A549 (cell line): ENCODE data around the gene FCHO2. TPM values are rescaled to one million over a fixed set of nuclear protein-coding genes. Genes with fewer than 3 reads are reported as not detected.
A peak's percentile ranks its signal among the peaks of the same experiment; 100 is the strongest.

Source experiments
- ATAC-seq, 2 experiments: fragments of 200-7000 bp in 1 of 2; fragments of >200 bp in 1 of 2; cut with Nextera tagmentation in 1 of 2; cut with Tn5 transposase in 1 of 2; 3 replicates each; pipeline versions ENCODE4 v1.8.0 to v1.9.1; 2018 to 2020; ENCODE audit warnings: mild to moderate bottlenecking in 1 of 2, moderate library complexity in 1 of 2
- CTCF ChIA-PET: fragments of 300-600 bp; sonication (Branson Sonifier 250); formaldehyde crosslinking; extraction: SDS; loops from one replicate; lab custom pipeline; 2021; ENCODE audit warnings: antibody characterized with exemption, inconsistent platforms; lab: Yijun Ruan, JAX
- POLR2A ChIA-PET: fragments of 350-600 bp; formaldehyde crosslinking; extraction: SDS; loops from one replicate; lab custom pipeline; 2021; ENCODE audit warnings: antibody characterized with exemption, inconsistent platforms; lab: Yijun Ruan, JAX
- DNase-seq, 2 experiments: peaks; one replicate each; pipeline versions ENCODE4 v3.0.0 to v3.0.0-alpha.2; 2011 to 2016; ENCODE audit warnings: low read depth in 1 of 2, low spot score in 1 of 2
- FAIRE-seq: peaks from 2 replicates; lab custom pipeline; 2011; peaks lifted over from hg19 to GRCh38; lab: Jason Lieb, UNC
- H3K27ac ChIP-seq, 2 experiments: fragments of >200 bp; sonication (Bioruptor Twin); formaldehyde crosslinking; 3 replicates each; pipeline ENCODE4 v1.5.1; 2016 to 2017
- H3K4me1 ChIP-seq: fragments of >200 bp; sonication (Bioruptor Twin); formaldehyde crosslinking; 3 replicates; pipeline ENCODE4 v1.6.1; 2016
- H3K4me2 ChIP-seq: fragments of >200 bp; sonication (Bioruptor Twin); formaldehyde crosslinking; 3 replicates; pipeline ENCODE4 v1.6.1; 2016
- H3K4me3 ChIP-seq: fragments of >200 bp; sonication (Bioruptor Twin); formaldehyde crosslinking; 3 replicates; pipeline ENCODE4 v1.5.1; 2016
- H3K9me3 ChIP-seq: fragments of >200 bp; sonication (Bioruptor Twin); formaldehyde crosslinking; 3 replicates; pipeline ENCODE4 v1.6.1; 2016
- CBX2 ChIP-seq: fragments of 200-600 bp; sonication (generic); IDR thresholded peaks from 2 replicates; pipeline ENCODE4 v1.6.1; 2016; ENCODE audit warnings: low read depth, mild to moderate bottlenecking, borderline replicate concordance
- CHD4 ChIP-seq: fragments of 200-600 bp; sonication (generic); IDR thresholded peaks from 2 replicates; pipeline ENCODE4 v1.6.1; 2016; ENCODE audit warnings: antibody characterized with exemption, mild to moderate bottlenecking, borderline replicate concordance
- EHMT2 ChIP-seq: fragments of 200-600 bp; sonication (generic); IDR thresholded peaks from 2 replicates; pipeline ENCODE4 v1.6.1; 2016; ENCODE audit warnings: antibody characterized with exemption, low read depth, mild to moderate bottlenecking, moderate library complexity
- FOSB ChIP-seq: fragments of 250-450 bp; sonication (Bioruptor Pico); IDR thresholded peaks from 2 replicates; pipeline ENCODE4 v1.5.0; 2020; ENCODE audit warnings: mild to moderate bottlenecking, moderate library complexity
- FOSL2 ChIP-seq, 2 experiments: fragments of 450-650 bp in 1 of 2; fragments of >200 bp in 1 of 2; sonication (Bioruptor Twin) in 1 of 2; formaldehyde crosslinking; IDR thresholded peaks; 2 replicates each; pipeline versions ENCODE4 v1.5.0 to v1.6.1; 2016 to 2020; ENCODE audit warnings: mild to moderate bottlenecking in 1 of 2, moderate library complexity in 1 of 2
- FOXS1 ChIP-seq: fragments of 250-450 bp; sonication (Bioruptor Pico); IDR thresholded peaks from 2 replicates; pipeline ENCODE4 v1.5.0; 2020; ENCODE audit warnings: mild to moderate bottlenecking, moderate library complexity
- HDAC2 ChIP-seq: fragments of 200-600 bp; sonication (generic); IDR thresholded peaks from 2 replicates; pipeline ENCODE4 v1.6.1; 2016
- HES2 ChIP-seq: fragments of >200 bp; sonication (Bioruptor Twin); formaldehyde crosslinking; IDR thresholded peaks from 2 replicates; pipeline ENCODE4 v1.6.1; 2016
- HOXA7 ChIP-seq: fragments of 250-450 bp; sonication (Bioruptor Pico); IDR thresholded peaks from 2 replicates; pipeline ENCODE4 v1.5.0; 2020; ENCODE audit warnings: mild to moderate bottlenecking, moderate library complexity
- JUN ChIP-seq, 2 experiments: fragments of >200 bp; sonication (Bioruptor Twin); formaldehyde crosslinking; IDR thresholded peaks; 2 replicates in 1 of 2; 3 replicates in 1 of 2; pipeline ENCODE4 v1.6.1; 2016 to 2017
- JUNB ChIP-seq: fragments of >200 bp; sonication (Bioruptor Twin); formaldehyde crosslinking; IDR thresholded peaks from 2 replicates; pipeline ENCODE4 v1.6.1; 2016
- KDM1A ChIP-seq: fragments of 200-600 bp; sonication (generic); IDR thresholded peaks from 2 replicates; pipeline ENCODE4 v1.6.1; 2016; ENCODE audit warnings: low read depth, mild to moderate bottlenecking
- MAFK ChIP-seq: fragments of 450-650 bp; IDR thresholded peaks from 2 replicates; pipeline ENCODE4 v1.6.1; 2014; ENCODE audit not compliant: partially characterized antibody
- MAX ChIP-seq: IDR thresholded peaks from 2 replicates; pipeline ENCODE4 v1.6.1; 2012
- MAZ ChIP-seq: fragments of 150-350 bp; IDR thresholded peaks from 2 replicates; pipeline ENCODE4 v1.6.1; 2014; ENCODE audit warnings: antibody characterized with exemption, low read depth, low read length, borderline replicate concordance
- MYC ChIP-seq: IDR thresholded peaks from 2 replicates; pipeline ENCODE4 v1.6.1; 2012; ENCODE audit warnings: mild to moderate bottlenecking, inconsistent platforms, low read length, improper control_type of control experiment, borderline replicate concordance
- NFE2L2 ChIP-seq: fragments of 150-350 bp; conservative IDR thresholded peaks from 2 replicates; pipeline ENCODE4 v1.6.1; 2014; ENCODE audit warnings: low read length
- NPAS2 ChIP-seq: fragments of 250-450 bp; sonication (Bioruptor Pico); IDR thresholded peaks from 2 replicates; pipeline ENCODE4 v1.8.0; 2022; ENCODE audit warnings: mild to moderate bottlenecking, moderate library complexity, borderline replicate concordance
- NR3C1 ChIP-seq: fragments of >200 bp; sonication (Bioruptor Twin); formaldehyde crosslinking; IDR thresholded peaks from 3 replicates; pipeline ENCODE4 v1.6.1; 2017
- RAD21 ChIP-seq, 2 experiments: fragments of >200 bp in 1 of 2; sonication (Bioruptor Twin) in 1 of 2; formaldehyde crosslinking in 1 of 2; IDR thresholded peaks in 1 of 2; conservative IDR thresholded peaks in 1 of 2; 2 replicates in 1 of 2; 3 replicates in 1 of 2; pipeline ENCODE4 v1.6.1; 2012 to 2018; ENCODE audit warnings: inconsistent platforms in 1 of 2
- RFX5 ChIP-seq: fragments of 450-650 bp; IDR thresholded peaks from 2 replicates; pipeline ENCODE4 v1.7.1; 2014; ENCODE audit warnings: antibody characterized with exemption, mild to moderate bottlenecking, moderate library complexity
- RNF2 ChIP-seq: fragments of 200-600 bp; sonication (generic); IDR thresholded peaks from 2 replicates; pipeline ENCODE4 v1.6.1; 2016; ENCODE audit warnings: low read depth, mild to moderate bottlenecking, antibody characterized with exemption, moderate library complexity, borderline replicate concordance
- USF2 ChIP-seq: fragments of 450-650 bp; IDR thresholded peaks from 2 replicates; pipeline ENCODE4 v1.6.1; 2014; ENCODE audit warnings: antibody characterized with exemption
- ZC3H11A ChIP-seq: fragments of 450-650 bp; IDR thresholded peaks from 2 replicates; pipeline ENCODE4 v1.6.1; 2014; ENCODE audit warnings: antibody characterized with exemption, mild to moderate bottlenecking
- ZFP36 ChIP-seq: fragments of 450-650 bp; IDR thresholded peaks from 2 replicates; pipeline ENCODE4 v1.6.1; 2014; ENCODE audit warnings: borderline replicate concordance; ENCODE audit not compliant: partially characterized antibody
- ZNF302 ChIP-seq: fragments of 250-450 bp; sonication (Bioruptor Pico); IDR thresholded peaks from 2 replicates; pipeline ENCODE4 v1.9.0; 2021; ENCODE audit warnings: inconsistent platforms, mild to moderate bottlenecking, moderate library complexity
- ZSCAN20 ChIP-seq: fragments of 250-450 bp; sonication (Bioruptor Pico); IDR thresholded peaks from 2 replicates; pipeline ENCODE4 v1.8.0; 2022; ENCODE audit warnings: mild to moderate bottlenecking, moderate library complexity
- WGBS: methylation state at CpG from one replicate; pipeline ENCODE4 v1.1.6; 2017; ENCODE audit errors: missing lambda C conversion rate; 5-methylcytosine and 5-hydroxymethylcytosine counted together
- polyA plus RNA-seq, 4 experiments: library from polyadenylated mRNA; depleted of rRNA in 3 of 4; stranded (reverse); fragments of >200 nt; fragmentation: RNase III in 1 of 4; extraction: RNeasy Plus Mini Kit Qiagen cat#74134 plus additional on column Dnase treatment in 1 of 4; gene quantifications; 2 replicates in 3 of 4; 3 replicates in 1 of 4; pipeline ENCODE4 v1.2.3, GENCODE V29; 2011 to 2017

The FCHO2 gene
- polyA plus RNA-seq, 2 of the 4 experiments (the other 2 are of a cell fraction), result 9.1 to 14.9 TPM

DNA sequence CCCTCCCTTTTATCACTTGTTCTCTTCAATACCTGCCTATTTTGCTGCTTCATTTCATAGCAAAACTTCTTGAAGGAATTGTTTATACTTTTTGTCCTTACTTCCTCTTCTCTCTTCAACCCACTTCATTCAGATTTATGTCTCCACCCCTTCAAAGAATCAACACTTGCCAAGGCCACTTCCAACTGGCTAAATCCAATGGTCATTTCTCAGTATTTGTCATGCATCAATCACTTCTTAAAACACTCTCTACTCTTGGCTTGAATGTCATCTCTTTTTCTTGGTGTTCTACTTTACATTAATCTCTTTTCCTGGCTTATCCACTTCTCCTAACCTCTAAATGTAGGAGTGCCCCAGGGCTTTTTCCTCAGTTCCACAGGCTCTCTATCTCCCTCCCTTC is 8.3 kb upstream of the FCHO2 start:
- POLR2A ChIA-PET, result no interaction called here
- no peak overlapping the region for H3K4me3 ChIP-seq
- no peak for FAIRE-seq

GRCh38 chr5:72949481-72949880 is 6.4 kb upstream of the FCHO2 start:
- FAIRE-seq (no peak), DNase-seq (no peak), ATAC-seq (0 out of 6 replicates have a peak, but pooled peaks of 1 of the 2 experiments have one; percentile 9)
- ChIA-PET CTCF (interaction anchor here (0.6 to 2.5 kb wide), 4 partner anchors 9 to 252 kb away, joined by 4 to 6 read pairs (median 4); no protein-coding TSS in a partner anchor), POLR2A (no interaction called here)
- Histone ChIP-seq H3K9me3 (no peaks in the 10 kb centered on the region), H3K27ac (peak overlapping the region in 1 of 2 experiments; percentile 55; a peak in 1 of 6 replicates), H3K4me3 (no peak overlapping the region), H3K4me1 (peaks cover 30% of the 10 kb centered on the region)
- no peak for TF ChIP-seq ZC3H11A
- TF ChIP-seq MAZ, result no peak
- no peak for TF ChIP-seq MYC
- no peak for TF ChIP-seq NR3C1
- no peak for TF ChIP-seq JUNB
- TF ChIP-seq RAD21 (conservative IDR thresholded peaks at IDR 0.05 in 1 of 2, IDR thresholded peaks at IDR 0.05 in 1 of 2), result no peak
- TF ChIP-seq NPAS2, result no peak
- TF ChIP-seq, all 56 proteins: peak for 0
- H3K4me2 ChIP-seq, result no peak overlapping the region; the same call in 2 of the 3 replicates

More for the DNA sequence above, 8.3 kb upstream of the FCHO2 start:
- no peak for ATAC-seq
- H3K4me1 ChIP-seq, result peaks cover 17% of the 10 kb centered on the region
- TF ChIP-seq JUN (IDR thresholded peaks at IDR 0.05), result no peak
- no peak for TF ChIP-seq ZC3H11A
- H3K27ac ChIP-seq, result no peak overlapping the region; a peak in 1 of 6 replicates
- no peak for DNase-seq
- H3K4me2 ChIP-seq, result no peak overlapping the region
- H3K9me3 ChIP-seq, result no peaks in the 10 kb centered on the region
- CTCF ChIA-PET, result interaction anchor here (1.6 kb wide), 1 partner anchor 135 kb away, joined by 4 read pairs; no protein-coding TSS in a partner anchor

DNA sequence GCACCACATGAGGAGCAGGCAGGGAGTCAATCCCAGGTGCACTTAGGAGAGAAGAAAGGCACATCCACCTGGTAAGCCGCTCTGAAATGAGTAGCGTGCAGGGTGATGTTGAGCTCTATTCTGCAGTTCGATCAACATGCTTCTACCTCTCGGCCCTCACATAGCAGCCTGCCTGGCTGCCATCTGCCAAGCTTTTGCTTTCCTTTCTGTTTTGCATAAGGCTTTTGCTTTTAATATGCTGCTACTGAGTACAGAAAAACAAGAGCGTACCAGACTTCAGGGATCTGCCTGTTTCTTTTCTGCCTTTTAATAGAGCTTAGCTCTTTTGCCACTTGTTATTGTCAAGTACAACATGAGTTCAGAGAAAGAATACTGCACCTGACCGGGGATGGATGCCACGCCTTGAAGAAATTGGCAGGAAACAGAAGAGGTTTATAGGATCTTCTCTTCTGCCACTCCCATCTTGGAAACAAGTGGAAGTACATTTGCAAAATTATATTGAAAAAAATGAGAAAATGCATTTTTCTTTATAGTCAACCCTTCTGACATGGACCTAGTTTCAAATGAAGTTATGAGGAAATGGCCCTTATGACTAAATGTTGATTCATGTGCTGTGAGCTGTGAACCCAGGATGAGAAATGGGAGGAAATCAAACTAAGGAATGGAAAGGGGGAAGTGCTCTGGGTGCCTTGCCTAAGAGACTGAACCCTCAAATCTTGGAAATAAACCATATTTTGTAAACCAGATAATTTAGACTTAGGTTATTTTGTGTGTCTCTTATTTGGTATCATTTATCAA is 4.0 kb upstream of the FCHO2 start:
- TF ChIP-seq FOSL2 (IDR thresholded peaks at IDR 0.05) (peak; percentile 33; the same call in 1 of the 2 replicates), FOSL2 (CRISPR knock-in tag; IDR thresholded peaks at IDR 0.05) (peak; percentile 61), RNF2 (no peak), RFX5 (no peak), JUNB (peak; percentile 54; the same call in 1 of the 2 replicates), EHMT2 (no peak)
- peak overlapping the region; percentile 55 for H3K4me2 ChIP-seq
- ATAC-seq (no peak), FAIRE-seq (no peak), DNase-seq (peak; percentile 41 to 47)
- no peaks in the 10 kb centered on the region for H3K9me3 ChIP-seq
- peak overlapping the region; percentile 60 to 71; a peak in 5 of 6 replicates for H3K27ac ChIP-seq
- POLR2A ChIA-PET, result interaction anchor here (1.2 kb wide), 1 partner anchor 264 kb away, joined by 3 read pairs; no protein-coding TSS in a partner anchor
- WGBS, result 74% methylated on average over 7 of the region's 7 CpGs
- CTCF ChIA-PET, result interaction anchor here (0.7 kb wide), 2 partner anchors 45 to 65 kb away, joined by 3 read pairs; no protein-coding TSS in a partner anchor
- H3K4me1 ChIP-seq, result peaks cover 38% of the 10 kb centered on the region
- H3K4me3 ChIP-seq, result no peak overlapping the region

GRCh38 chr5:72954389-72954788 is 1.5 kb upstream of the FCHO2 start:
- Histone ChIP-seq H3K9me3 (no peaks in the 10 kb centered on the region), H3K27ac (peak overlapping the region; percentile 5 to 24; a peak in 4 of 6 replicates), H3K4me3 (no peak overlapping the region), H3K4me1 (peaks cover 50% of the 10 kb centered on the region), H3K4me2 (peak overlapping the region; percentile 94)
- CTCF ChIA-PET, result interaction anchor here (0.6 kb wide), 1 partner anchor 487 kb away, joined by 3 read pairs; no protein-coding TSS in a partner anchor
- POLR2A ChIA-PET, result interaction anchor here (1.8 kb wide), 1 partner anchor 262 kb away, joined by 9 read pairs; no protein-coding TSS in a partner anchor
- FAIRE-seq (no peak), ATAC-seq (no peak), DNase-seq (no peak)
- WGBS, result 91% methylated on average over 7 of the region's 7 CpGs
- TF ChIP-seq FOXS1 (CRISPR knock-in tag), result no peak
- TF ChIP-seq JUNB, result no peak
- no peak for TF ChIP-seq HES2
- no peak for TF ChIP-seq KDM1A
- no peak for TF ChIP-seq USF2
- TF ChIP-seq ZSCAN20, result no peak
- TF ChIP-seq NR3C1, result no peak
- TF ChIP-seq CBX2, result no peak
- no peak for TF ChIP-seq HDAC2
- TF ChIP-seq ZNF302, result no peak
- no peak for TF ChIP-seq MAFK
- no peak for TF ChIP-seq MAX
- TF ChIP-seq RNF2, result no peak
- no peak for TF ChIP-seq NFE2L2
- no peak for TF ChIP-seq CHD4
- no peak for TF ChIP-seq ZFP36
- no peak for TF ChIP-seq RAD21 (conservative IDR thresholded peaks at IDR 0.05 in 1 of 2, IDR thresholded peaks at IDR 0.05 in 1 of 2)
- TF ChIP-seq HOXA7 (CRISPR knock-in tag), result no peak
- TF ChIP-seq FOSB (CRISPR knock-in tag), result no peak
